CD8-positive, alpha-beta memory T cell (primary cell): ENCODE measurements around the gene INAFM2. TPM values are rescaled to one million over a fixed set of nuclear protein-coding genes. Genes with fewer than 3 reads are reported as not detected.

Experiments
- CTCF ChIA-PET: fragments of 350-600 bp; sonication (Branson Sonifier 250); formaldehyde crosslinking; loops from one replicate; lab custom pipeline; 2021; ENCODE audit warnings: antibody characterized with exemption; lab: Charles Lee
- POLR2A ChIA-PET: fragments of 350-600 bp; sonication (Branson Sonifier 250); formaldehyde crosslinking; loops from one replicate; lab custom pipeline; 2021; ENCODE audit warnings: antibody characterized with exemption; lab: Charles Lee
- DNase-seq, 5 donors: peaks; one replicate each; pipeline versions ENCODE4 v3.0.0 to v3.0.0-alpha.2; 2020 to 2022; ENCODE audit warnings: mixed read lengths in 1 of 5
- H3K27ac ChIP-seq: one replicate; pipeline ENCODE4 v1.7.0; 2013; ENCODE audit warnings: low read depth, mild to moderate bottlenecking, low read length, moderate library complexity
- H3K27me3 ChIP-seq: 2 replicates; pipeline ENCODE4 v1.7.0; 2013; ENCODE audit warnings: low read length, mild to moderate bottlenecking; ENCODE audit not compliant: insufficient read depth, poor library complexity, severe bottlenecking
- H3K36me3 ChIP-seq: 2 replicates; pipeline ENCODE4 v1.7.0; 2013; ENCODE audit warnings: mild to moderate bottlenecking, low read length, moderate library complexity; ENCODE audit not compliant: insufficient read depth
- H3K4me1 ChIP-seq: 2 replicates; pipeline ENCODE4 v1.7.0; 2013; ENCODE audit warnings: mild to moderate bottlenecking, low read length, moderate library complexity; ENCODE audit not compliant: insufficient read depth
- H3K4me3 ChIP-seq: 2 replicates; pipeline ENCODE4 v1.7.0; 2013; ENCODE audit warnings: mild to moderate bottlenecking, low read length
- H3K9me3 ChIP-seq: 2 replicates; pipeline ENCODE4 v1.7.0; 2013; ENCODE audit warnings: mild to moderate bottlenecking, low read length
- H3K27ac Mint-ChIP-seq, 8 donors: one replicate each; pipeline ENCODE4 v1.8.0; 2020 to 2021; ENCODE audit warnings: mixed read lengths in 8 of 8, mild to moderate bottlenecking in 6 of 8, inconsistent platforms in 3 of 8, moderate library complexity in 3 of 8
- H3K27me3 Mint-ChIP-seq, 2 donors: one replicate each; pipeline ENCODE4 v1.8.0; 2020 to 2021; ENCODE audit warnings: mixed read lengths in 2 of 2, mild to moderate bottlenecking in 1 of 2, moderate library complexity in 1 of 2
- H3K36me3 Mint-ChIP-seq, 3 donors: one replicate each; pipeline ENCODE4 v1.8.0; 2020 to 2021; ENCODE audit warnings: mixed read lengths in 3 of 3, inconsistent platforms in 1 of 3, mild to moderate bottlenecking in 1 of 3
- H3K4me1 Mint-ChIP-seq, 3 donors: one replicate each; pipeline ENCODE4 v1.8.0; 2020 to 2021; ENCODE audit warnings: mixed read lengths in 3 of 3, inconsistent platforms in 1 of 3, mild to moderate bottlenecking in 1 of 3
- H3K4me3 Mint-ChIP-seq, 7 donors: one replicate each; pipeline ENCODE4 v1.8.0; 2020 to 2021; ENCODE audit warnings: mixed read lengths in 7 of 7, mild to moderate bottlenecking in 6 of 7, moderate library complexity in 4 of 7, inconsistent platforms in 2 of 7
- H3K9me3 Mint-ChIP-seq, 5 donors: one replicate each; pipeline ENCODE4 v1.8.0; 2020 to 2022; ENCODE audit warnings: mixed read lengths in 5 of 5, mild to moderate bottlenecking in 3 of 5, moderate library complexity in 2 of 5, inconsistent platforms in 1 of 5
- polyA plus RNA-seq: library from polyadenylated mRNA; unstranded; fragments of 300-500 nt; fragmentation: Illumina TruSeq; gene quantifications from one replicate; pipeline ENCODE4 v1.2.3, GENCODE V29; 2021
- total RNA-seq, 2 experiments: library from RNA; stranded (reverse); gene quantifications; one replicate each; pipeline ENCODE4 v1.2.3, GENCODE V29; 2021

INAFM2 gene
- total and polyA plus RNA-seq, 3 experiments from 2014 or later = 2.7 to 15.3 (median 13.5) TPM

GRCh38 chr15:40335938-40336743 is 12.6 kb downstream of the INAFM2 start:
- Histone ChIP-seq H3K4me1 (peaks cover 23% of the 10 kb centered on the region), H3K36me3 (no peaks in the 10 kb centered on the region), H3K4me3 (no peak overlapping the region), H3K27ac (no peak overlapping the region), H3K9me3 (no peaks in the 10 kb centered on the region), H3K27me3 (no peaks in the 10 kb centered on the region)
- Mint-ChIP-seq H3K27ac (no peak overlapping the region), H3K4me3 (no peak overlapping the region), H3K36me3 (no peaks in the 10 kb centered on the region), H3K27me3 (peaks cover 2 to 4% of the 10 kb centered on the region in 2 donors), H3K9me3 (peaks cover 0 to 1% (median 0%) of the 10 kb centered on the region in 5 donors), H3K4me1 (peaks cover 4 to 12% (median 7%) of the 10 kb centered on the region in 3 donors)
- POLR2A ChIA-PET = interaction anchor here (1.2 kb wide), 1 partner anchor 13 kb away, joined by 3 read pairs; no protein-coding TSS in a partner anchor
- no peak for DNase-seq
- CTCF ChIA-PET = interaction anchor here (1.3 to 12.4 kb wide), 11 partner anchors 7 to 119 kb away, joined by 3 to 268 read pairs (median 31); partner anchors contain the start of genes ANKRD63, DISP2, INAFM2 and PLCB2

- Histone ChIP-seq H3K36me3 (no peaks in the 10 kb centered on the region), H3K4me1 (peaks cover 23% of the 10 kb centered on the region), H3K27ac (no peak overlapping the region), H3K4me3 (no peak overlapping the region), H3K27me3 (no peaks in the 10 kb centered on the region), H3K9me3 (no peaks in the 10 kb centered on the region)
- Mint-ChIP-seq H3K27ac (no peak overlapping the region), H3K36me3 (no peaks in the 10 kb centered on the region), H3K27me3 (peaks cover 2 to 4% of the 10 kb centered on the region in 2 donors), H3K9me3 (peaks cover 0 to 1% (median 0%) of the 10 kb centered on the region in 5 donors), H3K4me3 (no peak overlapping the region), H3K4me1 (peaks cover 4 to 12% (median 7%) of the 10 kb centered on the region in 3 donors)
- DNase-seq = no peak
- ChIA-PET CTCF (interaction anchor here (0.6 to 12.4 kb wide), 15 partner anchors 7 to 120 kb away, joined by 3 to 268 read pairs (median 14); partner anchors contain the start of genes ANKRD63, DISP2, INAFM2 and IVD), POLR2A (interaction anchor here (1.2 kb wide), 1 partner anchor 14 kb away, joined by 3 read pairs; no protein-coding TSS in a partner anchor)
These were observed 13.2 kb downstream of the INAFM2 start for GRCh38 chr15:40336744-40337122.

- H3K4me3 ChIP-seq = no peak overlapping the region
- no peak overlapping the region for H3K27ac Mint-ChIP-seq
- H3K27ac ChIP-seq = no peak overlapping the region
- no peaks in the 10 kb centered on the region for H3K27me3 ChIP-seq
- peaks cover 23% of the 10 kb centered on the region for H3K4me1 ChIP-seq
- DNase-seq = no peak
- H3K27me3 Mint-ChIP-seq = peaks cover 2 to 4% of the 10 kb centered on the region in 2 donors
- H3K4me3 Mint-ChIP-seq = no peak overlapping the region
- no peaks in the 10 kb centered on the region for H3K36me3 Mint-ChIP-seq
- peaks cover 0 to 1% (median 0%) of the 10 kb centered on the region in 5 donors for H3K9me3 Mint-ChIP-seq
- CTCF ChIA-PET = interaction anchor here (0.7 to 12.4 kb wide), 29 partner anchors 9 to 241 kb away, joined by 3 to 268 read pairs (median 6); partner anchors contain the start of genes ANKRD63, BAHD1, DISP2 and INAFM2
- no peaks in the 10 kb centered on the region for H3K36me3 ChIP-seq
- peaks cover 4 to 12% (median 7%) of the 10 kb centered on the region in 3 donors for H3K4me1 Mint-ChIP-seq
- POLR2A ChIA-PET = interaction anchor here (1.2 to 1.5 kb wide), 3 partner anchors 15 to 29 kb away, joined by 3 to 8 read pairs (median 5); partner anchors contain the start of gene PLCB2
- H3K9me3 ChIP-seq = no peaks in the 10 kb centered on the region
These were observed 14.1 kb downstream of the INAFM2 start for GRCh38 chr15:40337597-40337996.

- POLR2A ChIA-PET = interaction anchor here (1.5 kb wide), 2 partner anchors 17 to 30 kb away, joined by 5 to 8 read pairs; partner anchors contain the start of gene PLCB2
These were observed 14.7 kb downstream of the INAFM2 start for GRCh38 chr15:40338041-40338657.

GRCh38 chr15:40338921-40339620 is 15.6 kb downstream of the INAFM2 start:
- H3K4me1 Mint-ChIP-seq = peaks cover 4 to 9% (median 5%) of the 10 kb centered on the region in 3 donors
- POLR2A ChIA-PET = interaction anchor here (1.5 kb wide), 1 partner anchor 18 kb away, joined by 8 read pairs; no protein-coding TSS in a partner anchor
- H3K27ac ChIP-seq = no peak overlapping the region
- H3K9me3 Mint-ChIP-seq = no peaks in the 10 kb centered on the region
- H3K36me3 ChIP-seq = no peaks in the 10 kb centered on the region
- H3K4me3 Mint-ChIP-seq = no peak overlapping the region
- no peaks in the 10 kb centered on the region for H3K36me3 Mint-ChIP-seq
- H3K4me1 ChIP-seq = peaks cover 17% of the 10 kb centered on the region
- no peak overlapping the region for H3K4me3 ChIP-seq
- no peak overlapping the region for H3K27ac Mint-ChIP-seq
- CTCF ChIA-PET = interaction anchor here (0.6 to 12.4 kb wide), 21 partner anchors 8 to 166 kb away, joined by 3 to 268 read pairs (median 9); partner anchors contain the start of genes ANKRD63, DISP2, INAFM2 and IVD
- DNase-seq = no peak
- no peaks in the 10 kb centered on the region for H3K9me3 ChIP-seq
- peaks cover 2 to 4% of the 10 kb centered on the region in 2 donors for H3K27me3 Mint-ChIP-seq
- no peaks in the 10 kb centered on the region for H3K27me3 ChIP-seq

More at GRCh38 chr15:40338041-40338657, 14.7 kb downstream of the INAFM2 start:
- peak; percentile 59 to 83 (median 62) for DNase-seq
- H3K9me3 Mint-ChIP-seq = no peaks in the 10 kb centered on the region
- CTCF ChIA-PET = interaction anchor here (0.6 to 12.4 kb wide), 29 partner anchors 9 to 242 kb away, joined by 3 to 268 read pairs (median 6); partner anchors contain the start of genes ANKRD63, BAHD1, DISP2 and INAFM2
- peak overlapping the region in 2 of 8 donors; percentile 38 to 54 for H3K27ac Mint-ChIP-seq
- H3K4me3 ChIP-seq = no peak overlapping the region
- H3K36me3 ChIP-seq = no peaks in the 10 kb centered on the region
- no peak overlapping the region for H3K27ac ChIP-seq
- peaks cover 23% of the 10 kb centered on the region for H3K4me1 ChIP-seq
- H3K9me3 ChIP-seq = no peaks in the 10 kb centered on the region
- no peak overlapping the region for H3K4me3 Mint-ChIP-seq
- H3K27me3 Mint-ChIP-seq = peaks cover 2 to 4% of the 10 kb centered on the region in 2 donors
- H3K4me1 Mint-ChIP-seq = peaks cover 4 to 12% (median 7%) of the 10 kb centered on the region in 3 donors
- H3K36me3 Mint-ChIP-seq = no peaks in the 10 kb centered on the region
- H3K27me3 ChIP-seq = no peaks in the 10 kb centered on the region

- Mint-ChIP-seq H3K9me3 (no peaks in the 10 kb centered on the region), H3K36me3 (no peaks in the 10 kb centered on the region), H3K27me3 (peaks cover 2 to 4% of the 10 kb centered on the region in 2 donors), H3K4me1 (peaks cover 4 to 7% (median 4%) of the 10 kb centered on the region in 3 donors), H3K4me3 (no peak overlapping the region), H3K27ac (no peak overlapping the region)
- Histone ChIP-seq H3K36me3 (no peaks in the 10 kb centered on the region), H3K4me1 (peaks cover 16% of the 10 kb centered on the region), H3K4me3 (no peak overlapping the region), H3K27me3 (no peaks in the 10 kb centered on the region), H3K9me3 (no peaks in the 10 kb centered on the region), H3K27ac (no peak overlapping the region)
- CTCF ChIA-PET = interaction anchor here (0.6 to 12.4 kb wide), 12 partner anchors 11 to 112 kb away, joined by 3 to 268 read pairs (median 12); partner anchors contain the start of genes ANKRD63, BAHD1, INAFM2 and IVD
- DNase-seq = no peak
- POLR2A ChIA-PET = no interaction called here
These were observed 16.1 kb downstream of the INAFM2 start for GRCh38 chr15:40339621-40339945.
